Measurements from ENCODE around the gene ZNF44.

The ZNF44 gene

GRCh38 chr19:12294249-12295158 is at the start of gene ZNF44:
ZNF44 (minus strand) TSS chr19:12294883; CDS start chr19:12294694, 189 bp downstream.
- Histone ChIP-seq H3K27me3 (ENCODE audit: insufficient read depth, low read length) (no peaks in the 10 kb centered on the region), H3K9me3 (ENCODE audit: low read length) (no peaks in the 10 kb centered on the region), H3K4me2 (ENCODE audit: low read length) (peak within 1 kb of the TSS; percentile 90), H3K27ac (ENCODE audit: low read depth, low read length, poor library complexity, severe bottlenecking) (peak within 1 kb of the TSS; percentile 58), H3K9me2 (ENCODE audit: low read depth, low read length) (no peaks in the 10 kb centered on the region), H3F3A (ENCODE audit: insufficient read depth, low read length) (no peaks in the 10 kb centered on the region), H3K9ac (ENCODE audit: low read length) (peak within 1 kb of the TSS; percentile 90), H3K36me3 (ENCODE audit: insufficient read depth, low read length) (peaks cover 10% of the 10 kb centered on the region), H3K4me3 (ENCODE audit: low read depth, low read length, poor library complexity, severe bottlenecking) (peak within 1 kb of the TSS; percentile 95), H3K4me1 (ENCODE audit: insufficient read depth, low read length, severe bottlenecking) (peaks cover 7% of the 10 kb centered on the region), H2AFZ (ENCODE audit: low read length) (no peak within 1 kb of the TSS), H4K20me1 (ENCODE audit: insufficient read depth, low read length) (no peaks in the 10 kb centered on the region), H3K79me2 (ENCODE audit: insufficient read depth, low read length) (no peaks in the 10 kb centered on the region)
- TF ChIP-seq CTCF (IDR thresholded peaks at IDR 0.05; ENCODE audit: low read length) (peak; percentile 14; the same call in 1 of the 2 replicates), EZH2 (IDR thresholded peaks at IDR 0.05; ENCODE audit: borderline replicate concordance, low read length) (no peak)

- Histone ChIP-seq H3K27me3 (ENCODE audit: insufficient read depth, low read length) (no peaks in the 10 kb centered on the region), H3K27ac (ENCODE audit: low read depth, low read length, poor library complexity, severe bottlenecking) (peak within 1 kb of the TSS; percentile 62), H3F3A (ENCODE audit: insufficient read depth, low read length) (no peaks in the 10 kb centered on the region), H4K20me1 (ENCODE audit: insufficient read depth, low read length) (no peaks in the 10 kb centered on the region), H2AFZ (ENCODE audit: low read length) (peak within 1 kb of the TSS; percentile 97), H3K36me3 (ENCODE audit: insufficient read depth, low read length) (no peaks in the 10 kb centered on the region; the same call in 1 of the 2 replicates), H3K79me2 (ENCODE audit: insufficient read depth, low read length) (no peaks in the 10 kb centered on the region), H3K9me3 (ENCODE audit: low read length) (no peaks in the 10 kb centered on the region), H3K4me1 (ENCODE audit: insufficient read depth, low read length, severe bottlenecking) (peaks cover 30% of the 10 kb centered on the region), H3K9me2 (ENCODE audit: low read depth, low read length) (no peaks in the 10 kb centered on the region), H3K4me3 (ENCODE audit: low read depth, low read length, poor library complexity, severe bottlenecking) (peak within 1 kb of the TSS; percentile 88), H3K9ac (ENCODE audit: low read length) (peak within 1 kb of the TSS; percentile 91), H3K4me2 (ENCODE audit: low read length) (peak within 1 kb of the TSS; percentile 95)
- no peak for TF ChIP-seq CTCF (IDR thresholded peaks at IDR 0.05; ENCODE audit: low read length)
- no peak for TF ChIP-seq EZH2 (IDR thresholded peaks at IDR 0.05; ENCODE audit: borderline replicate concordance, low read length)
Observed at GRCh38 chr19:12333162-12334159, 38.8 kb upstream of the ZNF44 start, which contains the start of gene ZNF563. ZNF563 (minus strand) TSS chr19:12333633; CDS start chr19:12333482, 151 bp downstream.

All from OCI-LY1 (cell line).